Measurements from ENCODE around the gene PPP1CA. TPM values are rescaled to one million over a fixed set of nuclear protein-coding genes. Genes with fewer than 3 reads are reported as not detected.

The PPP1CA gene
- total RNA-seq, 1 experiment from 2014 or later = 449 TPM

GRCh38 chr11:67356864-67357561, 44.6 kb downstream of the PPP1CA start:
- ChIA-PET CTCF (interaction anchor here (0.6 to 2.6 kb wide), 10 partner anchors 11 to 148 kb away, joined by 3 to 41 read pairs (median 8); partner anchors contain the start of genes CLCF1, PITPNM1 and RAD9A), POLR2A (ENCODE audit: unreplicated experiment) (interaction anchor here (0.7 to 1.1 kb wide), 2 partner anchors 11 to 17 kb away, joined by 4 to 5 read pairs; no protein-coding TSS in a partner anchor)
- TF ChIP-seq, protein P1, sequence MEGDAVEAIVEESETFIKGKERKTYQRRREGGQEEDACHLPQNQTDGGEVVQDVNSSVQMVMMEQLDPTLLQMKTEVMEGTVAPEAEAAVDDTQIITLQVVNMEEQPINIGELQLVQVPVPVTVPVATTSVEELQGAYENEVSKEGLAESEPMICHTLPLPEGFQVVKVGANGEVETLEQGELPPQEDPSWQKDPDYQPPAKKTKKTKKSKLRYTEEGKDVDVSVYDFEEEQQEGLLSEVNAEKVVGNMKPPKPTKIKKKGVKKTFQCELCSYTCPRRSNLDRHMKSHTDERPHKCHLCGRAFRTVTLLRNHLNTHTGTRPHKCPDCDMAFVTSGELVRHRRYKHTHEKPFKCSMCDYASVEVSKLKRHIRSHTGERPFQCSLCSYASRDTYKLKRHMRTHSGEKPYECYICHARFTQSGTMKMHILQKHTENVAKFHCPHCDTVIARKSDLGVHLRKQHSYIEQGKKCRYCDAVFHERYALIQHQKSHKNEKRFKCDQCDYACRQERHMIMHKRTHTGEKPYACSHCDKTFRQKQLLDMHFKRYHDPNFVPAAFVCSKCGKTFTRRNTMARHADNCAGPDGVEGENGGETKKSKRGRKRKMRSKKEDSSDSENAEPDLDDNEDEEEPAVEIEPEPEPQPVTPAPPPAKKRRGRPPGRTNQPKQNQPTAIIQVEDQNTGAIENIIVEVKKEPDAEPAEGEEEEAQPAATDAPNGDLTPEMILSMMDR (conservative IDR thresholded peaks at IDR 0.05; ENCODE audit: low read depth, low read length) = peak; percentile 99
- TF ChIP-seq EZH2 (IDR thresholded peaks at IDR 0.05; ENCODE audit: low read length, unreplicated experiment) = no peak
- Histone ChIP-seq H3K4me2 (ENCODE audit: low read length) (peak overlapping the region; percentile 92), H3K27me3 (ENCODE audit: low read length) (no peaks in the 10 kb centered on the region), H2AFZ (ENCODE audit: low read length) (no peak overlapping the region), H4K20me1 (ENCODE audit: low read length) (no peaks in the 10 kb centered on the region), H3K36me3 (ENCODE audit: low read depth, low read length) (no peaks in the 10 kb centered on the region), H3F3A (ENCODE audit: low read length, unreplicated experiment) (peaks cover 17% of the 10 kb centered on the region), H3K4me1 (ENCODE audit: insufficient read depth, low read length) (peaks cover 59% of the 10 kb centered on the region), H3K9ac (ENCODE audit: low read length) (peak overlapping the region; percentile 79; the same call in 1 of the 2 replicates), H3K79me2 (ENCODE audit: low read length) (peaks cover 10% of the 10 kb centered on the region), H3K9me3 (ENCODE audit: low read length) (no peaks in the 10 kb centered on the region), H3K9me2 (replicated peaks; ENCODE audit: low read length) (no peaks in the 10 kb centered on the region), H3K27ac (ENCODE audit: low read length) (peak overlapping the region; percentile 93), H3K4me3 (ENCODE audit: low read length) (no peak overlapping the region)
- peak; percentile 90 for DNase-seq
- no TSS peak for BruUV-seq (replicated peaks)
- peak; percentile 2 for ATAC-seq
- intact Hi-C loops (cut with micrococcal nuclease) = loop anchor here (1.0 kb wide), 1 partner anchor 25 kb away; no protein-coding TSS in a partner anchor

DNA sequence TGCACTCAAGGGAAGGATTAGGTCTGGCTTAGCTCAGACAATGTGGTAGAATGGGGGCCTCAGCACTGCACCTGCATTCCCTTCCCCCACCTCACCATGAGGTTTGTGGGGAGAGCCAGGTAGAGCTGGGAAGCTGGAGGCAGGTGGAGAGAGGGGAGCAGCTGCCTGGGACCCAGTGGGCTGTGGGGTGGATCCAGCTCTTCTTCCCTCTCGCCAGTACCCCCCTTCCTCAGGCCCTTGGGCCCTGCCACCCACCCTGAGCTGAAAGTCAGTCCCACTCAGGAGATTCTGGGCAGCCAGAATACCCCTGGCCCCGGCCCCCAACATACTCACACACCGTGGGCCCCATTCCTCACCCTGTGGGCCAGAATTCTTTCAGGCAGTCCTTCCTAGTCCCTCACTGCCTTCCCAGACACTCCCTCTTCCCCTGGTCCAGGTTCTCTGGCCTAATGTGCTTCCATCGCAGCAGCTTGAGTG, 45.2 kb downstream of the PPP1CA start:
- intact Hi-C loops (cut with micrococcal nuclease) = no loop called here
- peak overlapping the region; percentile 93 for H3K27ac ChIP-seq (ENCODE audit: low read length)

More for the DNA sequence above, 45.2 kb downstream of the PPP1CA start:
- H3K9me3 ChIP-seq (ENCODE audit: low read length) = no peaks in the 10 kb centered on the region
- no TSS peak for BruUV-seq (replicated peaks)
- ATAC-seq = no peak
- peaks cover 17% of the 10 kb centered on the region for H3F3A ChIP-seq (ENCODE audit: low read length, unreplicated experiment)
- ChIA-PET POLR2A (ENCODE audit: unreplicated experiment) (interaction anchor here (1.8 kb wide), 1 partner anchor 10 kb away, joined by 8 read pairs; no protein-coding TSS in a partner anchor), CTCF (interaction anchor here (1.8 to 4.1 kb wide), 5 partner anchors 10 to 26 kb away, joined by 10 to 46 read pairs (median 16); partner anchors contain the start of gene CLCF1)
- H3K79me2 ChIP-seq (ENCODE audit: low read length) = peaks cover 14% of the 10 kb centered on the region
- peak overlapping the region; percentile 79 for H3K9ac ChIP-seq (ENCODE audit: low read length)
- TF ChIP-seq EZH2 (IDR thresholded peaks at IDR 0.05; ENCODE audit: low read length, unreplicated experiment) (no peak), EZH2phosphoT487 (IDR thresholded peaks at IDR 0.05; ENCODE audit: borderline replicate concordance, low read length) (no peak)
- TF ChIP-seq, protein P1 (conservative IDR thresholded peaks at IDR 0.05; ENCODE audit: low read depth, low read length) = no peak
- H3K4me3 ChIP-seq (ENCODE audit: low read length) = no peak overlapping the region
- H2AFZ ChIP-seq (ENCODE audit: low read length) = no peak overlapping the region
- DNase-seq = no peak
- no peaks in the 10 kb centered on the region for H4K20me1 ChIP-seq (ENCODE audit: low read length)
- peak overlapping the region; percentile 92 for H3K4me2 ChIP-seq (ENCODE audit: low read length)
- H3K27me3 ChIP-seq (ENCODE audit: low read length) = no peaks in the 10 kb centered on the region
- no peaks in the 10 kb centered on the region for H3K9me2 ChIP-seq (replicated peaks; ENCODE audit: low read length)
- no peaks in the 10 kb centered on the region for H3K36me3 ChIP-seq (ENCODE audit: low read depth, low read length)
- peaks cover 62% of the 10 kb centered on the region for H3K4me1 ChIP-seq (ENCODE audit: insufficient read depth, low read length)
